HEK293 (cell line): ENCODE results near the gene MRAP2.

Source experiments
- BCL11A ChIP-seq: fragments of 450-650 bp; formaldehyde crosslinking; IDR thresholded peaks from 2 replicates; pipeline ENCODE4 v1.5.1; 2016; ENCODE audit warnings: low read depth, missing biosample characterization, missing genetic modification characterization
- ELK4 ChIP-seq: IDR thresholded peaks from 2 replicates; pipeline ENCODE4 v1.6.1; 2011; ENCODE audit warnings: mild to moderate bottlenecking, low read depth, low read length, borderline replicate concordance
- REPIN1 ChIP-seq: fragments of 450-650 bp; formaldehyde crosslinking; IDR thresholded peaks from 2 replicates; pipeline ENCODE4 v1.5.1; 2017; ENCODE audit warnings: missing biosample characterization, missing genetic modification characterization, low read depth
- REST ChIP-seq: fragments of 450-650 bp; formaldehyde crosslinking; IDR thresholded peaks from 2 replicates; pipeline ENCODE4 v1.5.1; 2016; ENCODE audit warnings: missing biosample characterization, missing genetic modification characterization
- SETDB1 ChIP-seq: IDR thresholded peaks from one replicate; pipeline ENCODE4 v1.6.1; 2017; ENCODE audit warnings: mild to moderate bottlenecking, low read length, moderate library complexity, mixed read lengths; ENCODE audit not compliant: insufficient read length
- TCF7L2 ChIP-seq: IDR thresholded peaks from 2 replicates; pipeline ENCODE4 v1.6.1; 2011; ENCODE audit warnings: low read depth, mild to moderate bottlenecking, inconsistent platforms, low read length, moderate library complexity, borderline replicate concordance
- YY1 ChIP-seq: fragments of 450-650 bp; formaldehyde crosslinking; IDR thresholded peaks from 2 replicates; pipeline ENCODE4 v1.5.1; 2018; ENCODE audit warnings: missing biosample characterization, missing genetic modification characterization
- ZNF114 ChIP-seq: fragments of 450-650 bp; formaldehyde crosslinking; IDR thresholded peaks from 2 replicates; pipeline ENCODE4 v1.5.0; 2017; ENCODE audit warnings: missing biosample characterization, missing genetic modification characterization
- ZNF121 ChIP-seq: fragments of 450-650 bp; formaldehyde crosslinking; IDR thresholded peaks from 2 replicates; pipeline ENCODE4 v1.5.1; 2016; ENCODE audit warnings: missing biosample characterization, missing genetic modification characterization
- ZNF280C ChIP-seq: fragments of 450-650 bp; formaldehyde crosslinking; IDR thresholded peaks from 2 replicates; pipeline ENCODE4 v1.5.1; 2016; ENCODE audit warnings: missing biosample characterization, missing genetic modification characterization
- ZNF324 ChIP-seq: fragments of 450-650 bp; formaldehyde crosslinking; IDR thresholded peaks from 2 replicates; pipeline ENCODE4 v1.5.1; 2016; ENCODE audit warnings: missing biosample characterization, missing genetic modification characterization
- ZNF362 ChIP-seq: fragments of 450-650 bp; formaldehyde crosslinking; IDR thresholded peaks from 2 replicates; pipeline ENCODE4 v1.5.1; 2016; ENCODE audit warnings: missing biosample characterization, missing genetic modification characterization
- ZSCAN30 ChIP-seq: fragments of 450-650 bp; IDR thresholded peaks from 2 replicates; pipeline ENCODE4 v1.5.1; 2018; ENCODE audit warnings: missing biosample characterization, mild to moderate bottlenecking, missing genetic modification characterization, moderate library complexity
- TF ChIP-seq, protein P1 (sequence below): fragments of 450-650 bp; formaldehyde crosslinking; IDR thresholded peaks from 2 replicates; pipeline ENCODE4 v1.5.1; 2016; ENCODE audit warnings: missing biosample characterization, missing genetic modification characterization

GRCh38 chr6:84059082-84059481 is 25.5 kb downstream of the MRAP2 start:
- TF ChIP-seq REPIN1 (tag by site-specific recombination) (no peak), ELK4 (no peak), SETDB1 (no peak), ZNF114 (tag by site-specific recombination) (no peak), BCL11A (tag by site-specific recombination) (no peak), REST (tag by site-specific recombination) (no peak), TCF7L2 (no peak), ZNF362 (tag by site-specific recombination) (no peak), YY1 (no peak), ZNF121 (tag by site-specific recombination) (no peak), ZSCAN30 (no peak), ZNF280C (no peak), ZNF324 (no peak)
- TF ChIP-seq, protein P1, sequence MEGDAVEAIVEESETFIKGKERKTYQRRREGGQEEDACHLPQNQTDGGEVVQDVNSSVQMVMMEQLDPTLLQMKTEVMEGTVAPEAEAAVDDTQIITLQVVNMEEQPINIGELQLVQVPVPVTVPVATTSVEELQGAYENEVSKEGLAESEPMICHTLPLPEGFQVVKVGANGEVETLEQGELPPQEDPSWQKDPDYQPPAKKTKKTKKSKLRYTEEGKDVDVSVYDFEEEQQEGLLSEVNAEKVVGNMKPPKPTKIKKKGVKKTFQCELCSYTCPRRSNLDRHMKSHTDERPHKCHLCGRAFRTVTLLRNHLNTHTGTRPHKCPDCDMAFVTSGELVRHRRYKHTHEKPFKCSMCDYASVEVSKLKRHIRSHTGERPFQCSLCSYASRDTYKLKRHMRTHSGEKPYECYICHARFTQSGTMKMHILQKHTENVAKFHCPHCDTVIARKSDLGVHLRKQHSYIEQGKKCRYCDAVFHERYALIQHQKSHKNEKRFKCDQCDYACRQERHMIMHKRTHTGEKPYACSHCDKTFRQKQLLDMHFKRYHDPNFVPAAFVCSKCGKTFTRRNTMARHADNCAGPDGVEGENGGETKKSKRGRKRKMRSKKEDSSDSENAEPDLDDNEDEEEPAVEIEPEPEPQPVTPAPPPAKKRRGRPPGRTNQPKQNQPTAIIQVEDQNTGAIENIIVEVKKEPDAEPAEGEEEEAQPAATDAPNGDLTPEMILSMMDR (tag by site-specific recombination), result no peak
